ENCODE measurements around the gene ATP6V1D.
"Not testable (repeated sequence)": the region's sequence is repeated elsewhere in the genome, so short reads cannot be mapped to it uniquely, and the experiment has no call there.

Gene ATP6V1D

DNA sequence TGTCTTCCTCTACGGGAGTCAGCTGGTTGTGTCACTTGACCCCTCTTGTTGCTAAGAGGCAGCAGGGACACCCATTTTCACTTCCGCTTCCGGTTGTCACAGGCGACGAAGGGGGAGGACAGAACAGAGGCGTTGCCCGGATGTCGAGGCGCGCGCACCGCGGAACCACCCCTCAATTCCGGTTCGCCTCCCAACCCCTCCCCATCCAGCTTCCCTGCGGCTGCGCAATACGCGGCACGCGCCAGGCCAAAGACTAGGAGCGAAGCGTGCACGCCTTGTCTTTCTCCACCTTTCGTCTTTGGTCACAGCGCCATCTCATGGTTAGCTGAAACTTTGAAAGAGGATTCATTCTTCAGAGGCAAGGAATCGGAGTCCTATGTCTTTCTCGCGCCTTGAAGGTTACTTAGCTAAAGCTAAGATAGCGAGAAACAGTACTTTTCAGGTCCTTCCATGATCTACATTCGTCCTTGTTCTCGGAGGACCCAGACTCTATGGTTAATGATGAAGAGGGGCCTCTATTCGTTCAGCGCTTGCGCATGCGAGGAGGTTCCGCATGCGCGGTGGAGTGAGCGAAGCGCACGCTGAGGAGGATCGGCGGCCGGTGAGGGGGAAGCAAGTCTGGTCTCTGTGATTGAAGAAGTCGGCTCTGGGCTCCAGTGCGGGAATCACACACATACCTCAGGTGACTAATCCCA is at the start of gene ATP6V1D, which contains the start of gene EIF2S1:
TSS of gene ATP6V1D (minus strand) at position 30 of the 695 bp plus-strand sequence. CDS start 106 bp downstream, outside the sequence.
TSS of gene EIF2S1 (plus strand) at position 554 of the 695 bp plus-strand sequence. CDS start 4,440 bp downstream, outside the sequence.
- peak; percentile 99 for DNase-seq (ENCODE audit: low spot score)

DNA sequence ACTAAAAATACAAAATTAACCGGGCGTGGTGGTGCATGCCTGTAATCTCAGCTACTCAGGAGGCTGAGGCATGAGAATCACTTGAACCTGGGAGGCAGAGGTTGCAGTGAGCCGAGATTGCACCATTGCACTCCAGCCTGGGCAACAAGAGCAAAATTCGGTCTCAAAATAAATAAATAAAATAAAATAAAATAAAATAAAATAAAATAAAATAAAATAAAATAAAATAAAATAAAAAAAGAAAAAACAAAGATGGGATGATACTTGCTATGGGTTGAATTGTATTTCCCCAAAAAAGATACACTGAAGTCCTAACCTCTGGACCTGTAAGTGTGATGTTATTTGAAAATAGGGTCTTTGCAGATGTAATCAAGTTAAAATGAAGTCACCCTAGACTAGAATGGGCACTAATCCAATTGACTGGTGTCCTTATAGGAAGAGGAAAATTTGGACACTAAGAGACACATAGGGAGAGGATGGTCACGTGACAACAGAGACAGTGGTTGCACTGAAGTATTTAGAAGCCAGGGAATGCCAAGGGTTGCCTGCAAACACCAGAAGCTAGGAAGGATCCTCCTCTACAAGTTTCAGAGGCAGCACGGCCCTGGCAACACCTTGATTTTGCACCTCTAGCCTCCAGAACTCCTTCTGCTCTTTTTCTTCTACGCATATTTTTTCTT is 48.7 kb upstream of the ATP6V1D start:
- DNase-seq (ENCODE audit: low spot score) = not testable (repeated sequence)

DNA sequence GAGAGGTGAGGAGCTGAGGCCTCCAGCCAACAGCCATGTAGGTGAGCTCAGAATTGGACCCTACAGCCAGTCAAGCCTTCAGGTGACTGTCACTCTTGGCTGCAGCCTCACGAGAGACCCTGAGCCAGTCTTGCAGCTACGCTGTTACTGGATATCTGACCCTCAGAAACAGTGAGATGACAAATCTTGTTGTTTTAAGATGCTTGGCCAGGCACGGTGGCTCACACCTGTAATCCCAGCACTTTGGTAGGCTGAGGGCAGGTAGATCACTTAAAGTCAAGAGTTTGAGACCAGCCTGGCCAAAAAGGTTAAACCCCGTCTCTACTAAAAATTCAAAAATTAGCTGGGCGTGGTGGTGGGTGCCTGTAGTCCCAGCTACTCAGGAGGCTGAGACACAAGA is 46.2 kb upstream of the ATP6V1D start:
- no peak for DNase-seq (ENCODE audit: low spot score)

DNA sequence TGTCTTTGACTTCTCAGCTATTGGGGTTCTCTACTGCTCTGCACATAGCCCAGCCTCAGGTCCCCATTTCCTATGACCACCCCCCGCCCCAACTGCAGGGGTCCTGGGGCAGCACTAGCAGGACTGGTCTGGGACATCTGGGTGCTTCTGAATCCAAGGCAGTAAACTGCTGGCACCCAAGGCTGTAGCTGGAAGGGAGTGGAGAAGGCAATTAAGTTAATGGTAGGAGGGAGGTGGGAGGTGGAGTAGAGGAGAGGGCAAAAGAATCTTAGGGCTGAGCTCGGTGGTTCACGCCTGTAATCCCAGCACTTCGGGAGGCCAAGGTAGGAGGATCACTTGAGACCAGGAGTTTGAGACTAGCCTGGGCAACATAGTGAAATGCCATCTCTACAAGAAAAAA is 40.8 kb upstream of the ATP6V1D start:
- no peak for DNase-seq (ENCODE audit: low spot score)

DNA sequence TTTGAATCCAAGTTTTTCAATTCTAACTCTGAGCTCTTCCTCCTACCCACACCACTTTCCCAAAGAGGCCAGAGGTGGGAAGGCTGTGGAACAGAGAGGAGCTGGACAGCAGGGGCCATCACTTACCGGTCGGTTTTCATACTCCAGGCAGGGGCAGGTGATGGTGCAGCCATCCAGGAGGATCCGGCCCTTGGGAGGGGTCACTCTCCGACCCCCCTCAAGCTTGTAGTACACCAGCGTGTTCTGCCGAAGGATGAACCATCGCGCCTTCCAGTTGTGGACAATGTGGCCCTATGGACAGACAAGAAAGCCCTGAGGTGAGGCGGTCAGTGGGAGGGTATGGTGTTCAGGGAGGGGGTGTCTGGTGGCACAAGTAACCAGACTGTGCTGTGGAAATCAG is 37.9 kb upstream of the ATP6V1D start:
- DNase-seq (ENCODE audit: low spot score) = no peak

DNA sequence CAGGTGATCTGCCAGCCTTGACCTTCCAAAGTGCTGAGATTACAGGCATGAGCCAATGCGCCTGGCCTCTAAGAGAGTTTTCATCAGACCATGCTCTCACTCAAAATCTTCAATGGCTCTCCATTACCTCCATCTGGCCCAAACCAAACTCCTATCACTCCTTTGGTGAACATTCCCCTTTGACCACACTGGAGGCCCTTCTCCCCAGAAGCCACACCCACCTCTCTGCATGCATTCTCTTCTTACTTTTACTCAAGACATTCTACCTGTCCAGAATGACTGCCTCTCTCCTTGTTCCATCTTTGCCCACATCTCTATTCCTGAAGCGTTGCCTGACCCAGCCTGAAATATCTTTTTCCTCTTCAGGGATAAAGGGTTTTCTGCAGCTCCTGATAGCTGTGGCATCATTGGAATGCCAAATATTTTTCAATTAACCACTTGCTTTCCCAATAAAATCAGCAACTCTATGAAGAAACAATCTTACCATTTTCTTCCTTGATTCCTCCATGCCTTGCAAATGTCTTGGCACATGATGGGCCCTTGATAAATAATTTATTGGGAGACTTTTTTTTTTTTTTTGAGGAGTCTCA is 36.9 kb upstream of the ATP6V1D start:
- no peak for DNase-seq (ENCODE audit: low spot score)

DNA sequence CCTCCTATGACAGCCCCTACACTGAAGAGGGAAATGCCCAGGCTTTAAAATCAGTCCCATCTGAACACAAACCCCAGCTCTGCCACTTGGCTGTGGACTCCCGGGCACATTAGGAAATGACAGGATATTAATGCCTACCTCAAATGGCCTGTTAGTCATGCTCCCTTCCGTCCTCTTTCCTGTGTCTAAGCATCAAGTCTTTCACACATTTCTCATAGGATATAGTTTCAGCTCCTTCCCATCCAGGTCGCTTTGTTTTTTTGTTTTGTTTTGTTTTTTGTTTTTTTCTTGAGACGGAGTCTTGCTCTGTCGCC is 36.2 kb upstream of the ATP6V1D start:
- no peak for DNase-seq (ENCODE audit: low spot score)

DNA sequence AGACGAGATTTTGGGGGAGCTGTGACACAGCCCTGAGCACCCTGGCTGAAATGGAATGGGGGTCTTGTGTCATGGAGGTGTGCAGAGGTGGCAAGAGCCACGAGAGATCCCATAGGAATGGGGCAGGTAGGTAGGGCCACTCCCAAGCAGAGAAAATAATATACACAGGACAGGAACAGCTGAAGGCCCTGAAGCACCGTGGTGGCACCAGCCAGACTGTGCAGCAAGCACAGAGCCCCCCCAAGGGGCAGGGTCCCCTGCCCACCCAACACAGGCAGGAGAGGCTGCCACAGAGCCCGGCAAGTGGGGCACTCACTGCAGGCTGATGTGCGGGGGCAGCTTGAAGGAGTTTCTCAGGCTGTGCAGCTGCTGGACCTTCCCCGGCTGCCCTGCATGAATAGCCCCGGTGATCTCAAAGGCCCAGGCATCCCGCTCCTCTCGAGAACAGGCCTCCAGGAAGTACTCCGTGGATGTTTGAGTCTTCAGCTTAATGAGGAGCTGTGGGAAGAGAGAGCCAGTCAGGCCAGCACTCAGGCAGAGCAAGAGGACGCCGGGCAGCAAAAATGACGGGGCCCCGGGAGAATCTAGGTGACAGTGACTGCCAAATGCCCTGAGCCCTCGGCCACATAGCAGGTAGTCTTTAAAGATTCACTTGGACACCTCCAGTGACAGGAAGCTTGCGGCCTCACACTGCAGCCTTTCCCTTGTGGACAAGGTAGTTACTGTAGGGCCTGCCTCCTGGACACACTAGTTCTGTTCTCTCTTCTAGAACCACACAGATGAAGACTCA is 35.7 kb upstream of the ATP6V1D start:
- DNase-seq (ENCODE audit: low spot score) = no peak

DNA sequence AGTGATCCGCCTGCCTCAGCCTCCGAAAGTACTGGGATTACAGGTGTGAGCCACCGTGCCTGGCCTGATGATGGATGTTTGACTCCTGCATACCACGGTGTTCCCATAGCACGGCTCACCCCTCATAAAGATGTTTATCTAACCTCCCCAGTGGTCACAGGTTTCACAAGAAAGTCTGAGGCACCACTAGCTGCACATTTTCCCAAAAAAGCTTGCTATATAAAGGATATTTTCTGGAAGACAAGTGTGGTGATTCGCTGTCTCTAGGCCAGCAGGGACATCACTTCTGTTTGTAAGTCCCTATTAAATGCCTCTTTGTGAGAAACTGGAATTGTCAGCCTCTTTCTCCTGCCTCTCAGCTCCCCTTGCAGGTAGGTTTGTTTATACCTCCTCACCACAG is 34.1 kb upstream of the ATP6V1D start:
- no peak for DNase-seq (ENCODE audit: low spot score)

DNA sequence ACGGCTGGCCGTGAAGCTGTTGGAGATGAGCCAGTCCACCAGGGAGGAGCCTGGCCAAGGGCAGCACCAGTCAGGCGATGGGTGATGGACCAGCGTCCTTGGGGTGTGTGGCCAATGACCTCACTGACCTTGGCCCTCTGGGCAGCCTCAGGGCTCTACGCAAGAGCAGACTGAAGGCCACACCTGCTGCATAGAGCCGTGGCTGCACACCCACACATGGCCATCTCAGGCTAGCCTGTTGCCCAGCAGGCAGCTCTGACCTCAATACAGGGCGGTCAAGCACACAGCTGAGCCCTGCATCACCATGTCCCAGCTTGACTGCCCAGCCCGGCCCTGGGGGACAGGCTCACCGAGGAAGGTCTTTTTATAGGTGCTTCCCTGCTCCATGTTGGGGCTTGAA is 33.2 kb upstream of the ATP6V1D start:
- no peak for DNase-seq (ENCODE audit: low spot score)

DNA sequence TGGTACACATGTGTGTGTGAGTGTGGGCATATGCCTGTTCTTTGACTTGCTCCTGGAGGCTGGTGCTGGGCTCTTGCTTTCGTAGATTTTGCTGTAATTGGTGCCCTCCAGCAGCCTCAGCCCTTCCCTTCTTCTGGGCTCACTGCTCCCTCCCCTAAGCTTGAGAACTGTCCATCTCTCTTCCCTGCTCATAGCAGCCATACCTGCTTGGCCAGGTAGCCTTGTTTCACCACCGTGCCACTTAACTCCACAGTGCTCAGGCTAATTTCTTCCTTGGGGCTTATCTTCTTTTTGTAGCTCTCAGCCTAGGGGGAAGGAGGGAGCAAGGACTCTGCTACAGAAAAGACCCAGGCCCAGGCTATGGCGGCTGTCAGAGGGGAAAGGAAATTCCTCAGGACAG is 32.5 kb upstream of the ATP6V1D start:
- no peak for DNase-seq (ENCODE audit: low spot score)

DNA sequence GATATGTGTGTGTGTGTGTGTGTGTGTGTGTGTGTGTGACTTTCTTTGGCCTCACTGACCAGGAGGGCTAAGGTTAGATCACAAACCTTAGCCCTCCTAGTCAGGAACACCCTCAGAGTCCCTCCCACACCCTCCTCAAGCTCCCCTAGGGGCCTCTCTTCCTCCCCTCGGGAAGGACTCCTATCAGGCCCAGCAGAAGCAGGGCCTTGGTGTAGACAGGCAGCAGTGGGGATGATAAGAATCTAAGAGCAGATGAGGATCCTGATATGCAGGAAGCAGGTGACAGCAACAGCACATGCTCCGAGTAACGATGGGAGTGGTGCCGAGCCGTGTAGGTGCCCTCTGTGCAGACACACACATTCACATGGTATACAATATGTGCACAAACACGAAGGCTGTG is 31.7 kb upstream of the ATP6V1D start:
- no peak for DNase-seq (ENCODE audit: low spot score)

DNA sequence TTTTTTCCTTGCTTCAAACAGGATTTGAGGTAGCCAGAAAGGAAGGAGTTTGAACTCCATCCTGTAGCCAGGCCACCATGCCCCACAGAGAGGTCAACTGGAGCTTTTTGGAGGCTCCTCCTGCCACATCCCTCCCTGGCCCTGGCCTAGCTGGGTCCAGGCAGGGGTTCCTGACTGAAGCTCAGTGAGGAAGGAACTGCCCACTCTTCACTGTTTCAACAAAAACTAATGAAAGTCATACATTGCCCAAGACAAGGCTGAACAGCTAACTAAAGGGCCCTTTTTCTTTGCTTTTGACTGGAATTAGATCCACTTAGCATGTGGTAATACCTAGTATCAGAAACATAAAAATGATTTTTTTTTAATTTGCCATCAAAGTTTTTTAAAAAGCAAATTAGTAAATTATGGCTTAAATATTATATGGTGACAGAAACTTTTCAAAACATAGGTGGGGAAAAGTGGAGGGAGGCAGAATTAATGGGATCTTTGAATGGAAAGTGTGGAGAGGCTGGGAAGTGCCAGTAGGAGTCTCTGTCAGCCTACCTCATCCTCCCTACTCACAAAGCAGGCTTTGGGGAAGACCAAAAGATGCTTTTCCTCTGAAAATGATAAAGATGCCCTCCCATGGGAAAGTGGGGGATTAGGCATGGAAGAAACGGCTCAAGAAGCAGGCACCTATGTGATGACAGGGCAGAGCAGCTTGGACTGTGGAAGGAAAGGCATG is 30.4 kb upstream of the ATP6V1D start:
- DNase-seq (ENCODE audit: low spot score) = no peak

DNA sequence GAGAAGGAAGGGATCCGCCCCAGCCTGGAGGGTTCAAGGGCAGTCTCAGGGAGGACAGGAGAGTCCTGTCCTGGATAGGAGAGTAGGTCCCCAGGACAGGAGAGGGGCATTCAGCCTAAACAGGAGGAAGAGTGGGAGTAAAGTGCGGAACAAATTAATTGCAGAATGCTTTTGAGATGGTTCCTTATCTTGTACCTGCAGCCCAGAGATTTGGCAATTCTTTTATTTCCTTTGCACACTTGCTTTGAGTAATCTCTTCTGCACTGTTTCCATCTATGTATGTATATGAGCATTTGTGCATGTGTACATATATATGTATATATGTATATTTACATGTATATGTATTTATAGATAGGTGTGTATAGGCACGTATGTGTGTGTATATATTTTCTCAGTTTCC is 29.7 kb upstream of the ATP6V1D start:
- DNase-seq (ENCODE audit: low spot score) = no peak

DNA sequence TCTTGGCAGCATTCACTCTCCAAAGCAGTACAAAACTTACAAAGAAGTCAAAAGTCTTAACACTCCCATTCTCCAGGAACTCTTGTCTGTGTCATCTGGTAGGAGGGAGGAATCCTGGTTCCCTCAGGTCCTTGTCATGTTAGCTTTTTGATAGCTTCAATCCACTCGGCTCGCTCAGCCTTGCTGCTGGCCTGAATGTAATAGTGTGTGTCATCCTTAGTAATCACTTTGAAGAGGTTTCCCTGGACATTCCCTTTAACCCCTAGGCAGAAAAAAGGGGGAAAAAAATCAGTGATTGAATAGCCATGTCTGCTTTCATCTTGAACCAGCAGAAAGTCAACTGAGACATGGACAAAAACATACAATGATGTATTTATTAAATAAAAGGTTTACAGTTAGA is 27.6 kb upstream of the ATP6V1D start:
- DNase-seq (ENCODE audit: low spot score) = peak; percentile 48

DNA sequence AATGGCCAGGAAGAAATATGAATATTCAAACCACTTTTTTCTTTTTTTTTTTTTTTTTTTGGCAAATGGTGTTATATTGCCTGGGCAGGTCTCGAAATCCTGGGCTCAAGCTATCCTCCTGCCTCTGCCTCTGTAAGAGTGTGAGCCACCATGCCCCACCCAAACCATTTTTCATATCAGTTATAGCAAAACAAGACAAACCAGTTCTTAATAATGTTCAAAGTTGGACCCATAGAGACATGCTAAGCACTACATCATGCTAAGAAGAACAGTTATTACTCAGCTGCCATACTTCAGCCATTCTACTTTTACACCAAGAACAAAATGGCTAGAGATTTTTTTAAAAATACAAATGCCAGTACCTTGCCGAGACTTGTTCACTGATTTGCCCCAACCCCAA is 26.0 kb upstream of the ATP6V1D start:
- no peak for DNase-seq (ENCODE audit: low spot score)

DNA sequence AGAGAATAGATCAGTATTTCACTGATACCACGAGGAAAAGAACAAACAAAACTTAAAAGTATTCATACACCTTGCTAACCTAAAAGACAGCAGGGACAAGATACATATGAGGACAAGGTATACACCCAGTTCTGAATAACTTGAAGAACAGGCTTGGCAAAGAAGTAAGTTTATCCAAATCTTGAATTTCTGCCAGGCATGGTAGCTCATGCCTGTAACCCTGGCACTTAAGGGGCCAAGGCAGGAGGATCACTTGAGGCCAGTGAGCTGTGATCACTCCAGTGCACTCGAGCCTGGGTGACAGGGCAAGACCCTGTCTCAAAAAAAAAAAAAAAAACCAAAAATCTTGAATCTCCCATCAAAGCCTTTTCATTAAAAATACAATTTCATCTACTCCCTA is 25.5 kb upstream of the ATP6V1D start:
- DNase-seq (ENCODE audit: low spot score) = no peak

DNA sequence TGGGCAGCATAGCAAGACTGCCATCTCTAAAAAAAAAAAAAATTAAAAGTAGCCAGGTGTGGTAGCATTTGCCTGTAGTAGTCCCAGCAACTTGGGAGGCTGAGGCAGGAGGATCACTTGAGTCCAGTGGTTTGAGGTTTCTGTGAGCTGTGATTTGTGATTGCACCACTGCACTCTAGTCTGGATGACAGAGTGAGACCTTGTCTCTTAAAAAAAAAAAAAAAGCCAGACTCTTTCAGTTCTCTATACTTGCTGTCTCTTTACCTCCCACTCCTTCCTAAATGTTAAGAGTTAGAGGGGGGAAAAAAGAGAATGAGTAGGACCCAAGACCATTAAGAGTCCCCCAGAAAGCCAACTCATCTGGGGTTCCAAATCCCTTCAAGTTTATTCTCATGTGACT is 18.3 kb upstream of the ATP6V1D start:
- DNase-seq (ENCODE audit: low spot score) = no peak

DNA sequence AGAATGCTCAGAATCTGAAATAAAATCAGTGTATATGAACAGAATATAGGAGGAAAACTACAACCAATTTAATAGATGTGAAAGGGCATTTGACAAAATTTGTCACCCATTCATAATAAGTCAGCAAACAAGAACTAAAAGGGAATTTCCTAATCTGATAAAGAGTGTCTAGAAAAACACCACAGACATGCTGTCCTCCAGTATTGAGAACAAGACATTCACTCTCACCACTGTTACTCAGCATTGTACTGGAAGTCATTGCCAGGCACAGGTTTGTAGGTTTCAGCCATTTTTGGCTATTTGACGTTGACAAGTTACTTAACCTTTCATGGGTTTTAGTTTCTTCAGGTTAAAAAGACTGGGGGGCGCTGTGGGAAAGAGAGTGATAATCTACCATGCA is 13.7 kb upstream of the ATP6V1D start:
- DNase-seq (ENCODE audit: low spot score) = no peak

DNA sequence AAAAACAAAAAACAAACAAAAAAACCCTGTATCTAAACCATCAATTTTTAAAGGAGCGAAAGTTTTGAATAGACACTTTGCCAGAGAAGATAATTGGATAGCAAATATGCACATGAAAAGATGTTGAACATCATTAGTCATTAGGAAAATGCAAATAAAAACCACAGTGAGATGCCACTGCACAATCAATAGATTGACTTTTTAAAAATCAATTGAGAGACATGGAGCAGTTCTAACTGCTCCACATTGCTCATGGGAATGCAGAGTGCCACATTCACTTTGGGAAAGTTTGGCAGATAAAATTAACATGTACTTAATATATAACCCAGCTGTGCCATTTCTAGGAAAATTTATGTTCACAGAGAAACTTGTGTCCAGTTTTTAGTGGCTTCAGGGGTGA is 13.2 kb upstream of the ATP6V1D start:
- no peak for DNase-seq (ENCODE audit: low spot score)

DNA sequence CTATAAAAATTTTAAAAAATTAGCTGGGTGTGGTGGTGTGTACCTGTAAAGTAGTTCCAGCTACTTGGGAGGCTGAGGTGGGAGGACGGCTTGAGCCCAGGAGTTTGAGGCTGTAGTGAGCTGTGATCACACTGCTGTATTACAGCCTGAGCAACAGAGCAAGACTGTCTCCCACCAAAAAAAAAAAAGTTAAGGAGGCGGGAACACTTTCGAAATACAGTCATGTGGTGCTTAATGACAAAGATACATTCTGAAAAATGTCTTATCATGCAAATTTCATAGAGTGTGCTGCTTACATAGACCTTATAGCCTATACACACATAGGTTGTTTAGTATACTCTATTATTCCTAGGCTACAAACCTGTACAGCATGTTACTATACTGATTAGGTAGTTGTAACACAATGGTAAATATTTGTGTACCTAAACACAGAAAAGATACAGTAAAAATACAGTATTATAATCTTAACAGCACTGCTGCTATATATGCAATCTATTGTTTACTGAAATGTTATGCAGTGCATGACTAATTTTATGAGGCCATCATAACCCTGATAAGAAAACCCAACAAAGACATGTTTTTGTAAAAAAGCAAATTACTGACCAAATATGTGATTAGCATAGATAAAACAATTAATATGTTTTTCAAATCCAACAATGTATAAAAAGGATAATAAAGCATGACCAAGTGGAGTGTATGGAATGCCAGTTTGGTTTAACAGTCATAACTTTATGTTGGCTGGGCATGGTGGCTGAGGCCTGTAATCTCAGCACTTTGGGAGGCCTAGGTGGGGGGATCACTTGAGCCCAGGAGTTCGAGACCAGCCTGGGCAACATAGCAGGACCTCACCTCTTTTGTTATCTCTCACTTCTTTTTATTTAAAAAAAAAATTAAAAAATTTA is 11.9 kb upstream of the ATP6V1D start:
- DNase-seq (ENCODE audit: low spot score) = no peak

Data from RKO (cell line).